ENCODE measurements around the gene PAK1.
"Not testable (repeated sequence)": the region's sequence is repeated elsewhere in the genome, so short reads cannot be mapped to it uniquely, and the experiment has no call there.

PAK1 gene

GRCh38 chr11:77397631-77398030 lies 76.3 kb downstream of the PAK1 start:
- peaks cover 8% of the 10 kb centered on the region for H3K4me1 Mint-ChIP-seq
- no peak for DNase-seq (ENCODE audit: low spot score in 2 of 2)
- peaks cover 8% of the 10 kb centered on the region for H3K36me3 Mint-ChIP-seq
- H3K27ac Mint-ChIP-seq: no peak overlapping the region
- H3K9me3 Mint-ChIP-seq: no peaks in the 10 kb centered on the region
- no peak for ATAC-seq (ENCODE audit: low read depth)
- no peak overlapping the region for H3K4me3 Mint-ChIP-seq
- no peaks in the 10 kb centered on the region for H3K27me3 Mint-ChIP-seq

GRCh38 chr11:77396911-77397310 lies 77.0 kb downstream of the PAK1 start:
- DNase-seq (ENCODE audit: low spot score in 2 of 2): no peak
- no peak overlapping the region for H3K4me3 Mint-ChIP-seq
- ATAC-seq (ENCODE audit: low read depth): no peak
- peaks cover 4% of the 10 kb centered on the region for H3K4me1 Mint-ChIP-seq
- peaks cover 8% of the 10 kb centered on the region for H3K36me3 Mint-ChIP-seq
- no peaks in the 10 kb centered on the region for H3K27me3 Mint-ChIP-seq
- no peaks in the 10 kb centered on the region for H3K9me3 Mint-ChIP-seq
- no peak overlapping the region for H3K27ac Mint-ChIP-seq

- ATAC-seq (ENCODE audit: low read depth): no peak
- H3K4me3 Mint-ChIP-seq: no peak overlapping the region
- DNase-seq (ENCODE audit: low spot score in 2 of 2): no peak
- H3K27ac Mint-ChIP-seq: no peak overlapping the region
- peaks cover 8% of the 10 kb centered on the region for H3K36me3 Mint-ChIP-seq
- H3K9me3 Mint-ChIP-seq: no peaks in the 10 kb centered on the region
- H3K4me1 Mint-ChIP-seq: no peaks in the 10 kb centered on the region
- no peaks in the 10 kb centered on the region for H3K27me3 Mint-ChIP-seq
Measured at GRCh38 chr11:77396305-77396704, 77.6 kb downstream of the PAK1 start.

GRCh38 chr11:77395460-77396173 lies 78.3 kb downstream of the PAK1 start:
- H3K36me3 Mint-ChIP-seq: peaks cover 11% of the 10 kb centered on the region
- H3K4me3 Mint-ChIP-seq: no peak overlapping the region
- no peaks in the 10 kb centered on the region for H3K4me1 Mint-ChIP-seq
- no peak for DNase-seq (ENCODE audit: low spot score in 2 of 2)
- no peak overlapping the region for H3K27ac Mint-ChIP-seq
- H3K9me3 Mint-ChIP-seq: no peaks in the 10 kb centered on the region
- no peak for ATAC-seq (ENCODE audit: low read depth)
- H3K27me3 Mint-ChIP-seq: no peaks in the 10 kb centered on the region

GRCh38 chr11:77392842-77393241 lies 81.1 kb downstream of the PAK1 start:
- no peak for ATAC-seq (ENCODE audit: low read depth)
- H3K27me3 Mint-ChIP-seq: no peaks in the 10 kb centered on the region
- no peak for DNase-seq (ENCODE audit: low spot score in 2 of 2)
- H3K27ac Mint-ChIP-seq: no peak overlapping the region
- no peak overlapping the region for H3K4me3 Mint-ChIP-seq
- no peaks in the 10 kb centered on the region for H3K9me3 Mint-ChIP-seq
- H3K36me3 Mint-ChIP-seq: peaks cover 8% of the 10 kb centered on the region
- no peaks in the 10 kb centered on the region for H3K4me1 Mint-ChIP-seq

- Mint-ChIP-seq H3K27ac (no peak overlapping the region), H3K36me3 (peaks cover 18% of the 10 kb centered on the region)
- no peak for DNase-seq (ENCODE audit: low spot score in 2 of 2)
Measured at GRCh38 chr11:77387701-77388100, 86.2 kb downstream of the PAK1 start.

GRCh38 chr11:77386178-77386577 lies 87.7 kb downstream of the PAK1 start:
- Mint-ChIP-seq H3K4me3 (no peak overlapping the region), H3K27ac (no peak overlapping the region), H3K36me3 (peaks cover 18% of the 10 kb centered on the region), H3K27me3 (no peaks in the 10 kb centered on the region), H3K9me3 (no peaks in the 10 kb centered on the region), H3K4me1 (no peaks in the 10 kb centered on the region)
- DNase-seq (ENCODE audit: low spot score in 2 of 2) (no peak), ATAC-seq (ENCODE audit: low read depth) (no peak)

More at GRCh38 chr11:77387701-77388100, 86.2 kb downstream of the PAK1 start:
- no peaks in the 10 kb centered on the region for H3K4me1 Mint-ChIP-seq
- H3K4me3 Mint-ChIP-seq: no peak overlapping the region
- H3K27me3 Mint-ChIP-seq: no peaks in the 10 kb centered on the region
- H3K9me3 Mint-ChIP-seq: no peaks in the 10 kb centered on the region
- no peak for ATAC-seq (ENCODE audit: low read depth)

- peaks cover 14% of the 10 kb centered on the region for H3K36me3 Mint-ChIP-seq
- H3K4me3 Mint-ChIP-seq; H3K27ac Mint-ChIP-seq; H3K27me3 Mint-ChIP-seq; ATAC-seq (ENCODE audit: low read depth); H3K9me3 Mint-ChIP-seq; H3K4me1 Mint-ChIP-seq; DNase-seq (ENCODE audit: low spot score in 2 of 2): not testable (repeated sequence)
Measured at GRCh38 chr11:77385255-77385771, 88.6 kb downstream of the PAK1 start.

- Mint-ChIP-seq H3K27me3 (no peaks in the 10 kb centered on the region), H3K36me3 (peaks cover 18% of the 10 kb centered on the region), H3K4me1 (no peaks in the 10 kb centered on the region), H3K27ac (no peak overlapping the region), H3K4me3 (no peak overlapping the region), H3K9me3 (no peaks in the 10 kb centered on the region)
- DNase-seq (ENCODE audit: low spot score in 2 of 2) (no peak), ATAC-seq (ENCODE audit: low read depth) (no peak)
Measured at GRCh38 chr11:77384571-77384970, 89.3 kb downstream of the PAK1 start.

GRCh38 chr11:77383349-77383748 lies 90.5 kb downstream of the PAK1 start:
- not testable (repeated sequence) for H3K4me3 Mint-ChIP-seq; H3K4me1 Mint-ChIP-seq; H3K9me3 Mint-ChIP-seq; H3K27ac Mint-ChIP-seq; ATAC-seq (ENCODE audit: low read depth); DNase-seq (ENCODE audit: low spot score in 2 of 2); H3K27me3 Mint-ChIP-seq
- peaks cover 24% of the 10 kb centered on the region for H3K36me3 Mint-ChIP-seq

- H3K27me3 Mint-ChIP-seq: no peaks in the 10 kb centered on the region
- peaks cover 29% of the 10 kb centered on the region for H3K36me3 Mint-ChIP-seq
- H3K4me3 Mint-ChIP-seq: no peak overlapping the region
- no peak for ATAC-seq (ENCODE audit: low read depth)
- no peak for DNase-seq (ENCODE audit: low spot score in 2 of 2)
- H3K27ac Mint-ChIP-seq: no peak overlapping the region
- no peaks in the 10 kb centered on the region for H3K9me3 Mint-ChIP-seq
- H3K4me1 Mint-ChIP-seq: no peaks in the 10 kb centered on the region
Measured at GRCh38 chr11:77381729-77382665, 91.9 kb downstream of the PAK1 start.

- Mint-ChIP-seq H3K9me3 (no peaks in the 10 kb centered on the region), H3K27ac (no peak overlapping the region), H3K27me3 (no peaks in the 10 kb centered on the region), H3K36me3 (peaks cover 35% of the 10 kb centered on the region), H3K4me1 (no peaks in the 10 kb centered on the region), H3K4me3 (no peak overlapping the region)
- no peak for ATAC-seq (ENCODE audit: low read depth)
- no peak for DNase-seq (ENCODE audit: low spot score in 2 of 2)
Measured at GRCh38 chr11:77379934-77380333, 94.0 kb downstream of the PAK1 start.

- no peaks in the 10 kb centered on the region for H3K27me3 Mint-ChIP-seq
- no peak overlapping the region for H3K4me3 Mint-ChIP-seq
- H3K27ac Mint-ChIP-seq: no peak overlapping the region
- DNase-seq (ENCODE audit: low spot score in 2 of 2) (no peak), ATAC-seq (ENCODE audit: low read depth) (no peak)
- no peaks in the 10 kb centered on the region for H3K9me3 Mint-ChIP-seq
- no peaks in the 10 kb centered on the region for H3K4me1 Mint-ChIP-seq
- H3K36me3 Mint-ChIP-seq: peaks cover 35% of the 10 kb centered on the region
Measured at GRCh38 chr11:77379253-77379652, 94.6 kb downstream of the PAK1 start.

GRCh38 chr11:77377734-77378133 lies 96.2 kb downstream of the PAK1 start:
- no peak for DNase-seq (ENCODE audit: low spot score in 2 of 2)
- H3K36me3 Mint-ChIP-seq: peaks cover 31% of the 10 kb centered on the region
- H3K27me3 Mint-ChIP-seq: no peaks in the 10 kb centered on the region
- no peaks in the 10 kb centered on the region for H3K9me3 Mint-ChIP-seq
- no peak overlapping the region for H3K4me3 Mint-ChIP-seq
- H3K4me1 Mint-ChIP-seq: no peaks in the 10 kb centered on the region
- no peak overlapping the region for H3K27ac Mint-ChIP-seq
- ATAC-seq (ENCODE audit: low read depth): no peak
